Measurements from ENCODE around the gene NOS1AP.

NOS1AP gene

DNA sequence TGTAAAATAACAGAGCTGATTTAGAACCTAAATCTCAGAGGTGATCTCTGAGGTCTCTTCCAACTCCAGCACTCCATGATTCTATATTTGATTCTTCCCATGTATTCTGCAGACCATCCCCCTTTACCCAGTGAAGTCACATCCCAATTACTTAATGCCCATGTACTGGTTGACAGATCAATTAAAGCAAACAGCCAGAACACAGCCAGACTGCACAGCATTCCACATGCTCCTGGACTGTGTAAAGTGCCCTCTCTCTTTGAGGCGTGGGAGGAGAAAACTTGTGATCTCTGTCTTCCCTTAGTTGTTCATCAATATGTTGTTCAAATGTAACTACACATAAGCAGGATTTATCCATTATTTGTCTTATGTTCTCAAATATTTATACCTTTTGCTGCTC lies 18.1 kb downstream of the NOS1AP start:
- Histone ChIP-seq H3K36me3 (ENCODE audit: insufficient read depth, low read length) (no peaks in the 10 kb centered on the region), H2AFZ (ENCODE audit: low read length, unreplicated experiment) (no peak overlapping the region), H3K4me1 (ENCODE audit: control insufficient read depth, insufficient read depth, low read length, unreplicated experiment) (peaks cover 22% of the 10 kb centered on the region), H3K27me3 (ENCODE audit: insufficient read depth, low read length) (no peaks in the 10 kb centered on the region), H3K79me2 (ENCODE audit: control insufficient read depth, insufficient read depth, low read length, unreplicated experiment) (no peaks in the 10 kb centered on the region), H3K4me3 (ENCODE audit: low read depth, low read length) (no peak overlapping the region), H3K27ac (ENCODE audit: low read depth, low read length) (no peak overlapping the region)

DNA sequence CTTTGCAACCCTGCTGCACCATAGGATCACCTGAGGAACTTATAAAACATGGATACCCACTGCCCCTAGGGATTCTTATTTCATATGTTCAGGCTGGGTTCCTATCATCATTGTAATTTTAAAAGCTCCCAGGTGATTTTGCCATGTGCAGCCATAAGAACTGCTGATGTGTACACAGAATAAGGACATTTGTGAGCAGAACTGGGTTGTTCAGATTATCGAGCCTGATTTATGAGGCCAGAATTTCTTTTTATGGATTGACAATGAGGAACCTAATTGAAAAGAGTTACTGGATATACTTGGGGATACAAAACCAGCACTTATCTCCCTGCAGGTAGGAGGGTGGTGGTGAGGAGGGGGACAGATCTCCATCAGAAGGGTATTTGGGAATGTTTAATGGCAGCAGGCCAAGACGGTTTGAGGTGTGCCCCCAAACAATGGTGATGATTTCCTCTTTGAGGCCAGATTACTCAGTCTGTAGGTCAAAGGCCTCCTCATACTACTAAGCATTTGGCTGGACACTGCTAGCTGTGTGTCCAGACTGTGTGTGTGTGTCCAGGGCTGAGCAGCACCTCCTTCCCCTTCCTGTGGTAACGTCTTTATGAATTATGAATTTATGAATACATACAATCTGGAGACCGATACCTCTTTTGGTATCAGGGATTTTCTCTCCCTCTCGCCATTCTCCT lies 18.9 kb downstream of the NOS1AP start:
- Histone ChIP-seq H3K36me3 (ENCODE audit: insufficient read depth, low read length) (no peaks in the 10 kb centered on the region), H2AFZ (ENCODE audit: low read length, unreplicated experiment) (no peak overlapping the region), H3K27ac (ENCODE audit: low read depth, low read length) (no peak overlapping the region), H3K27me3 (ENCODE audit: insufficient read depth, low read length) (no peaks in the 10 kb centered on the region), H3K79me2 (ENCODE audit: control insufficient read depth, insufficient read depth, low read length, unreplicated experiment) (no peaks in the 10 kb centered on the region), H3K4me3 (ENCODE audit: low read depth, low read length) (no peak overlapping the region), H3K4me1 (ENCODE audit: control insufficient read depth, insufficient read depth, low read length, unreplicated experiment) (peaks cover 22% of the 10 kb centered on the region)

DNA sequence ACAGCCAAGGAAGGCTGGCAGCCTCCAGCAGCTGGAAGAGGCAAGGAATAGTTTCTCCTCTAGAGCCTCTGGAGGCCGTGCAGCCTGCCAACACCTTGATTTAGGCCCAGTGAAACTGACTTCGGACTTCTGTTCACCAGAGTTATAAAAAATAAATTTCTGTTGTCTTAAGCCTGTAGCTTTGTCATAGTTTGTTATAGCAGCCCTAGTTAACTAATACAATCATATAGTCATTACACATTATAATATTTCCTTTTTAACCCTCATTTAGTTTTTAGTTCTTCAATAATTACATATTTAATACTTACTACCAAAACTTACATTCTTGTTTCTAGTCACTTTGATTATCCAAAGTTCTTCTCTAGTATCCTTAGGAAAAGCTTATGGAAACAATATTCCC lies 20.3 kb downstream of the NOS1AP start:
- no peaks in the 10 kb centered on the region for H3K27me3 ChIP-seq (ENCODE audit: insufficient read depth, low read length)
- no peaks in the 10 kb centered on the region for H3K79me2 ChIP-seq (ENCODE audit: control insufficient read depth, insufficient read depth, low read length, unreplicated experiment)
- no peak overlapping the region for H3K27ac ChIP-seq (ENCODE audit: low read depth, low read length)
- H3K4me1 ChIP-seq (ENCODE audit: control insufficient read depth, insufficient read depth, low read length, unreplicated experiment) = peaks cover 22% of the 10 kb centered on the region
- no peaks in the 10 kb centered on the region for H3K36me3 ChIP-seq (ENCODE audit: insufficient read depth, low read length)
- H3K4me3 ChIP-seq (ENCODE audit: low read depth, low read length) = no peak overlapping the region
- no peak overlapping the region for H2AFZ ChIP-seq (ENCODE audit: low read length, unreplicated experiment)

DNA sequence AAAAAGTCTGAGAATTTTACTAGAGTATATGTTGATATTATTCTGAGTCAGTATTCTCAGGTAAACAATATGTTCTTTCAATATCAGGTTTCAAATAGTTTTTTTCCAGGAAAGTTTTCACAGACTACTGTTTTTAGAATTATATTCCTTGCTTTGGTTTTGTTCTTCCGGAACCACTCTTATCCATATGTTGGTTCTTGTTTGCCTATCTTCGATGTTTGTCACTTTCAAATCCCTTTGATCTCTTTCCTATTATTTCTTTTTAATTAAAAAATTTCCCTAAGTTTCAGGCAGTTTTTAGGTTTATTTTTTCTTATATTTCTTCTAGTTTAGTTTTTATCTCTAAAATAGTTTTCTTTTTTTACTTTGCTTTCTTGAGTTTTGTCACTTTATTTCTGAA lies 20.9 kb downstream of the NOS1AP start:
- H3K27ac ChIP-seq (ENCODE audit: low read depth, low read length) = no peak overlapping the region
- H3K79me2 ChIP-seq (ENCODE audit: control insufficient read depth, insufficient read depth, low read length, unreplicated experiment) = no peaks in the 10 kb centered on the region
- H3K27me3 ChIP-seq (ENCODE audit: insufficient read depth, low read length) = no peaks in the 10 kb centered on the region
- H2AFZ ChIP-seq (ENCODE audit: low read length, unreplicated experiment) = no peak overlapping the region
- no peaks in the 10 kb centered on the region for H3K36me3 ChIP-seq (ENCODE audit: insufficient read depth, low read length)
- peaks cover 22% of the 10 kb centered on the region for H3K4me1 ChIP-seq (ENCODE audit: control insufficient read depth, insufficient read depth, low read length, unreplicated experiment)
- no peak overlapping the region for H3K4me3 ChIP-seq (ENCODE audit: low read depth, low read length)

DNA sequence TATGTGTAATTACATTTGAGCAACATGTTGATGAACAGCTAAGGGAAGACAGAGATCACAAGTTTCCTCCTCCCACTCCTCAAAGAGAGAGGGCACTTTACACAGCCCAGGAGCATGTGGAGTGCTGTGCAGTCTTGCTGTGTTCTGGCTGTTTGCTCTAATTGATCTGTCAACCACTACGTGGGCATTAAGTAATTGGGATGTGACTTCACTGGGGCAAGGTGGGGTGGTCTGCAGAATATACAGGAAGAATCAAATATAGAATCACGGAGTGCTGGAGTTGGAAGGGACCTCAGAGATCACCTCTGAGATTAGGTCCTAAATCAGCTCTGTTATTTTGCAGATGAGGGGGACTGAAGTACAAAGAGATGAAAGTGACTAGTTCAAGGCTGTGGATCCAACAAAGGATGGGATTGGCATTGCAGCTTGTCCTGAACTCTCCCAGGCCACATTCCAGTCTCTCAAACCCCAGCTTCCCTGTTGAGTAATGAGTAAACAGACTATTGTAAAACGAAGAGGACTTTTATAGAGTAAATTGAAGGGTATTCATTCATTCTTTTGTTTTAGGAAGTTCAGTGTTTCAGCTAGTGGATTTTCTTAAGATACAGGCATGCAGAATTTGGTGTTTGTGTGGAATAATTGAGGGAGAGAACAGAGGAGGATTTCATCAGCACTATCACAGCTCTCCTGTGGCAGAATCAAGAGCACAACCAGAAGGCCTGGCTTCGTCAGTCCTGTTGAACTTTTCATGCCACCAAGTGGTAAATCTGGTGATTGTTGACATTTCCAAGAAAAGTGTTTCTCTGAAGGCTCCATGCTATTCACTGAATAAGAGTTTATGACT lies 22.4 kb downstream of the NOS1AP start:
- no peaks in the 10 kb centered on the region for H3K36me3 ChIP-seq (ENCODE audit: insufficient read depth, low read length)
- H2AFZ ChIP-seq (ENCODE audit: low read length, unreplicated experiment) = no peak overlapping the region
- peaks cover 19% of the 10 kb centered on the region for H3K4me1 ChIP-seq (ENCODE audit: control insufficient read depth, insufficient read depth, low read length, unreplicated experiment)
- no peak overlapping the region for H3K27ac ChIP-seq (ENCODE audit: low read depth, low read length)
- H3K79me2 ChIP-seq (ENCODE audit: control insufficient read depth, insufficient read depth, low read length, unreplicated experiment) = no peaks in the 10 kb centered on the region
- H3K27me3 ChIP-seq (ENCODE audit: insufficient read depth, low read length) = no peaks in the 10 kb centered on the region
- H3K4me3 ChIP-seq (ENCODE audit: low read depth, low read length) = no peak overlapping the region

DNA sequence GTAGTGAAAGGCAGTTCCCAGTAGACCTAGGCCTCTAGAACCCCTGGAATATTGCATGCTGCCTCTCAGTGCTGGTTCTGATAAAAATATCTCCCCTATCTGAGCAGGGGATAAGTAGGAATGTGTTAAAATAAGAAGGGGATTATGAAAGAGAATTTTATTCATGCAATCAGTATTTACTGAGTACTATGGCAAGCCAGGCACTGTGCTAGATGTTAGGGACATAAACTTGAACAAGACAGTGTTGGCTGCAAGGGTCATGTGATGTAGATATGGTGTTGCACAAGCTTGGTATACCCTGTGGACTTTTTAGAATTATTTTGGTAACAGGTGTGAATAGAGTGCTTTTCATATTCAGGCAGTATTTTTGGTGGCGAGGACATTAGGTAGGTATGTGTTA lies 23.6 kb downstream of the NOS1AP start:
- no peaks in the 10 kb centered on the region for H3K36me3 ChIP-seq (ENCODE audit: insufficient read depth, low read length)
- H3K27me3 ChIP-seq (ENCODE audit: insufficient read depth, low read length) = no peaks in the 10 kb centered on the region
- no peaks in the 10 kb centered on the region for H3K79me2 ChIP-seq (ENCODE audit: control insufficient read depth, insufficient read depth, low read length, unreplicated experiment)
- no peak overlapping the region for H3K27ac ChIP-seq (ENCODE audit: low read depth, low read length)
- no peak overlapping the region for H3K4me3 ChIP-seq (ENCODE audit: low read depth, low read length)
- peaks cover 12% of the 10 kb centered on the region for H3K4me1 ChIP-seq (ENCODE audit: control insufficient read depth, insufficient read depth, low read length, unreplicated experiment)
- H2AFZ ChIP-seq (ENCODE audit: low read length, unreplicated experiment) = no peak overlapping the region

DNA sequence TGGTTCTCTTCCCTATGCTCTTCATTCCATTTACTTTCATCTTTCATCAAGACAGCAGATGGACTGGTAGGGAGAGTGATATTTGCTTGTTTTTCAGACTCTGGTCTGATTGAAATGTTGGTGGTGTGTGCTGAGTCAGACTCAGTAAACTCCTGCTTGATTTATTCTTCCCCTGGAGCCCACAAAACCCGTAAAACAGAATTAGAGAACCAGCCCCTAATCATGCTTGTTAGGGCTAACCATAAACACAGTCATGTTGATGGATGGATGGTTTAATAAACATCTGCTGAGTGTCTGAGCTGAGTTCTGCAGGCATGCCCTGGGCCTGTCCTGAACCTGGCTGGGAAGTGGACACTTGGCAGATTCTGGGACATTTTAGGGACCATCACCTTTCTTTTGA lies 24.8 kb downstream of the NOS1AP start:
- Histone ChIP-seq H3K27ac (ENCODE audit: low read depth, low read length) (no peak overlapping the region), H3K4me1 (ENCODE audit: control insufficient read depth, insufficient read depth, low read length, unreplicated experiment) (peaks cover under 1% of the 10 kb centered on the region), H3K4me3 (ENCODE audit: low read depth, low read length) (no peak overlapping the region), H2AFZ (ENCODE audit: low read length, unreplicated experiment) (no peak overlapping the region), H3K79me2 (ENCODE audit: control insufficient read depth, insufficient read depth, low read length, unreplicated experiment) (no peaks in the 10 kb centered on the region), H3K36me3 (ENCODE audit: insufficient read depth, low read length) (no peaks in the 10 kb centered on the region), H3K27me3 (ENCODE audit: insufficient read depth, low read length) (no peaks in the 10 kb centered on the region)

DNA sequence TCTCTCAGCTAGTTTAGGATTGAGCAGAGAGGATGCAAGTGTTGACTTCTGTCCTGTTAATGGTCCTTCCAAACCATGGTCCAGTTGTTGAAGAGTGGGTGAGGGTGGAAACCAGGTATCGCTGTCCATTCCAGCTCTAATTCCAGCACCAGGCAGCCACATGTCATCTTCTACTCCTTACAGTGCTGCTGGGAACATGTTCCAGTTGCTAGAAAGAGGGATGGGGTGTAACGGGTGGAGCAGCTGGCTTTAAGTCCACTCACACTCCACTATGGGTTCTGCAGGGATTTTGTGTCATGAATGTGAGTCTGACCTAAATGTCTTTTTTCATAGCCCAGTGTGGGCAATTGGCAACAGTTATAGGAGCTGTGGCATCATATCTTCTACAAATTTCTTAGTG lies 25.2 kb downstream of the NOS1AP start:
- H3K79me2 ChIP-seq (ENCODE audit: control insufficient read depth, insufficient read depth, low read length, unreplicated experiment) = no peaks in the 10 kb centered on the region
- H3K27ac ChIP-seq (ENCODE audit: low read depth, low read length) = no peak overlapping the region
- H3K4me3 ChIP-seq (ENCODE audit: low read depth, low read length) = no peak overlapping the region
- no peaks in the 10 kb centered on the region for H3K36me3 ChIP-seq (ENCODE audit: insufficient read depth, low read length)
- no peaks in the 10 kb centered on the region for H3K4me1 ChIP-seq (ENCODE audit: control insufficient read depth, insufficient read depth, low read length, unreplicated experiment)
- H2AFZ ChIP-seq (ENCODE audit: low read length, unreplicated experiment) = no peak overlapping the region
- no peaks in the 10 kb centered on the region for H3K27me3 ChIP-seq (ENCODE audit: insufficient read depth, low read length)

DNA sequence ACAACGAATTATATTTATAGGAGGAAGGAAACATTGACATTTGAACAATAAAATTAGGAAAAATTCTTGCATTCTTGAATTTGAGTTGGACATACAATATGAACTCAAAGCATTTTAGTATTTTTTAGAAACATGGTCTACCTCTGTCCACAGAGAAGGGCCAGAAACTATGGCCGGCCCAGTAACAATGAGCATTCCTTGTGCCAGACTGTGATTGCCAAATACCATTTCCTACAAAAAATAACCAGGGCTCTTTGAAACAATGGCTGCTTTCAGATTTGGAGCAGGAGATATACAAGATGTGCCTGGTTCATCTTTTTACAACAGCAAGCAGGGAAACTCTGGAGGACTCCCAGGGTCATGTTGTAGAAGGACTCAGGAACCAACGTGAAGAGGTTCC lies 38.4 kb downstream of the NOS1AP start:
- no peak overlapping the region for H2AFZ ChIP-seq (ENCODE audit: low read length, unreplicated experiment)
- H3K27ac ChIP-seq (ENCODE audit: low read depth, low read length) = no peak overlapping the region
- no peaks in the 10 kb centered on the region for H3K4me1 ChIP-seq (ENCODE audit: control insufficient read depth, insufficient read depth, low read length, unreplicated experiment)
- H3K36me3 ChIP-seq (ENCODE audit: insufficient read depth, low read length) = no peaks in the 10 kb centered on the region
- H3K79me2 ChIP-seq (ENCODE audit: control insufficient read depth, insufficient read depth, low read length, unreplicated experiment) = no peaks in the 10 kb centered on the region
- no peak overlapping the region for H3K4me3 ChIP-seq (ENCODE audit: low read depth, low read length)
- H3K27me3 ChIP-seq (ENCODE audit: insufficient read depth, low read length) = peaks cover 40% of the 10 kb centered on the region

DNA sequence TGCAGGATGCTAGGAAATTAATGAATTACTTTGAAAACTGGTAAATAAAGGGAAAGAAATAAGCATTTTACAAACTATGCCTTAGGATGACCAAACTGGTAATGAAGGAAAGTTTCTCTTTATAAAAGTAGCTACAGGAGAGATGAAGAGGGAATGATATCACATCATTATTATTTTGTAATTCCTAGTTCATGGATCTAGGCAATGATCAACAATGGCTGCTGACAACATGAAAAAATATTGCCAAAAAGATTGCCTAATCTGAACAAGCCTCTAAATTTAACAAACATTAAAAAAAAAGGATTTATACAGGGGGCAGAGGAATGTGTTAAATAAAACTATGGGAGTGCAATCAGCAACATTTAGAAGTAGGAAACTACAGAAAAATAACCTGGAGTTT lies 38.9 kb downstream of the NOS1AP start:
- Histone ChIP-seq H2AFZ (ENCODE audit: low read length, unreplicated experiment) (no peak overlapping the region), H3K79me2 (ENCODE audit: control insufficient read depth, insufficient read depth, low read length, unreplicated experiment) (no peaks in the 10 kb centered on the region), H3K27ac (ENCODE audit: low read depth, low read length) (no peak overlapping the region), H3K4me3 (ENCODE audit: low read depth, low read length) (no peak overlapping the region), H3K36me3 (ENCODE audit: insufficient read depth, low read length) (no peaks in the 10 kb centered on the region), H3K27me3 (ENCODE audit: insufficient read depth, low read length) (peaks cover 36% of the 10 kb centered on the region), H3K4me1 (ENCODE audit: control insufficient read depth, insufficient read depth, low read length, unreplicated experiment) (no peaks in the 10 kb centered on the region)

DNA sequence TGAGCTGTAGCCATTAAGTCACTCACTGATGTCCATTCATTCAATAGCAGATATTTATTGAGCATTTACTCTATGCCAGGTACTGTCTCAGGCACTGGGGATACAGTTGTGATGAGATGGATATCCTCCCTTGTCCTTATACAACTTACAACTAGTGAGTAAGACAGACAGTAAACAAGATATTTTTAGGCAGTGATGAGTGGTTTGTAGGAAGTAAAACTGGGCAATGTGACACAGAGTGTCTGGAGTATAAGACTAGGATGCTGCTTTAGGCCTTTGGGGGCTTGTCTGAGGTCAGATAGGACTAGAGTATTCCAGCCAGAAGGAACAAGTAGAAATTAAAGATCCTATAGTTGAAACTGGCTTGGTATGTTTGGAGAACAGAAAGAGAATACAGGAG lies 41.4 kb downstream of the NOS1AP start:
- Histone ChIP-seq H2AFZ (ENCODE audit: low read length, unreplicated experiment) (no peak overlapping the region), H3K79me2 (ENCODE audit: control insufficient read depth, insufficient read depth, low read length, unreplicated experiment) (no peaks in the 10 kb centered on the region), H3K4me1 (ENCODE audit: control insufficient read depth, insufficient read depth, low read length, unreplicated experiment) (no peaks in the 10 kb centered on the region), H3K4me3 (ENCODE audit: low read depth, low read length) (no peak overlapping the region), H3K27me3 (ENCODE audit: insufficient read depth, low read length) (peaks cover 23% of the 10 kb centered on the region), H3K36me3 (ENCODE audit: insufficient read depth, low read length) (no peaks in the 10 kb centered on the region), H3K27ac (ENCODE audit: low read depth, low read length) (no peak overlapping the region)

Data from ACC112 (cell line).